ENCODE results near the gene IL22.

GRCh38 chr12:68231691-68232090, 21.7 kb downstream of the IL22 start:
- TF ChIP-seq POLR2AphosphoS5 (IDR thresholded peaks at IDR 0.05; ENCODE audit: low read depth): no peak
- no peak for TF ChIP-seq CTCF (IDR thresholded peaks at IDR 0.05; ENCODE audit: insufficient read depth, low read length)
- TF ChIP-seq REST (IDR thresholded peaks at IDR 0.05; ENCODE audit: insufficient replicate concordance, low read depth): no peak
- no peak for TF ChIP-seq SPI1 (IDR thresholded peaks at IDR 0.05; ENCODE audit: borderline replicate concordance, low read depth)
- no peak for TF ChIP-seq GABPA (IDR thresholded peaks at IDR 0.05; ENCODE audit: low read depth)

Data from HL-60 (cell line).